ENCODE results near the gene NGLY1. TPM values are rescaled to one million over a fixed set of nuclear protein-coding genes. Genes with fewer than 3 reads are reported as not detected.

NGLY1 gene
- total and polyA plus RNA-seq, 2 of the 4 experiments (the other 2 are of a cell fraction), result 10.0 to 14.9 TPM

DNA sequence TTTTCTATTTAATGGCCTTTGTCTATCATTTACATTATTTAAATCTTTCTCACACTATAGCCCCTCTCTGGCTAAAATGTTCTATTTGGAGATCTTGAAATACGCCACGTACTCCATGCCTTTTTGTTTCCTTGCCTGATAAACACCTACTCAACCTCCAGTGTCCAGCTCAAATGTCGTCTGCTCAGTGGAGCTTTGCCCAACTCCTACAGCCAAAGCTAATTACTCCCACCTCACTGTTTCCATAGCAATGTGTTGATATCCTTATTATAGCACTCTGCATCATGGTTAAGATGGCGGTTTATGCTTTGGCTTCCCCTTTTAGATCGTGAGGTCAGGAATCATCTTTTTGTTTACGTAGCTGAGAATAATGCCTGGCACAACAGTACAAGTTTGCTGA, 55.9 kb downstream of the NGLY1 start:
- H4K8ac ChIP-seq (ENCODE audit: low read depth in 2 of 2, low read length in 2 of 2), result no peak overlapping the region
- no peak overlapping the region for H2AK5ac ChIP-seq (ENCODE audit: low read depth, low read length)
- BruUV-seq (replicated peaks), result no TSS peak
- TF ChIP-seq, protein P1, sequence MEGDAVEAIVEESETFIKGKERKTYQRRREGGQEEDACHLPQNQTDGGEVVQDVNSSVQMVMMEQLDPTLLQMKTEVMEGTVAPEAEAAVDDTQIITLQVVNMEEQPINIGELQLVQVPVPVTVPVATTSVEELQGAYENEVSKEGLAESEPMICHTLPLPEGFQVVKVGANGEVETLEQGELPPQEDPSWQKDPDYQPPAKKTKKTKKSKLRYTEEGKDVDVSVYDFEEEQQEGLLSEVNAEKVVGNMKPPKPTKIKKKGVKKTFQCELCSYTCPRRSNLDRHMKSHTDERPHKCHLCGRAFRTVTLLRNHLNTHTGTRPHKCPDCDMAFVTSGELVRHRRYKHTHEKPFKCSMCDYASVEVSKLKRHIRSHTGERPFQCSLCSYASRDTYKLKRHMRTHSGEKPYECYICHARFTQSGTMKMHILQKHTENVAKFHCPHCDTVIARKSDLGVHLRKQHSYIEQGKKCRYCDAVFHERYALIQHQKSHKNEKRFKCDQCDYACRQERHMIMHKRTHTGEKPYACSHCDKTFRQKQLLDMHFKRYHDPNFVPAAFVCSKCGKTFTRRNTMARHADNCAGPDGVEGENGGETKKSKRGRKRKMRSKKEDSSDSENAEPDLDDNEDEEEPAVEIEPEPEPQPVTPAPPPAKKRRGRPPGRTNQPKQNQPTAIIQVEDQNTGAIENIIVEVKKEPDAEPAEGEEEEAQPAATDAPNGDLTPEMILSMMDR (conservative IDR thresholded peaks at IDR 0.05; ENCODE audit: low read depth, low read length), result no peak
- TF ChIP-seq MXI1 (IDR thresholded peaks at IDR 0.05; ENCODE audit: borderline replicate concordance, low read depth, low read length) (no peak), NFE2L2 (IDR thresholded peaks at IDR 0.05; ENCODE audit: low read depth, low read length) (no peak), FOS (IDR thresholded peaks at IDR 0.05; ENCODE audit: low read depth, low read length) (no peak), CHD1 (IDR thresholded peaks at IDR 0.05; ENCODE audit: low read depth, low read length) (no peak), POLR2A (IDR thresholded peaks at IDR 0.05; ENCODE audit: low read depth, low read length) (no peak), SMC3 (IDR thresholded peaks at IDR 0.05; ENCODE audit: low read depth, low read length) (no peak)
- TF ChIP-seq, protein P2, sequence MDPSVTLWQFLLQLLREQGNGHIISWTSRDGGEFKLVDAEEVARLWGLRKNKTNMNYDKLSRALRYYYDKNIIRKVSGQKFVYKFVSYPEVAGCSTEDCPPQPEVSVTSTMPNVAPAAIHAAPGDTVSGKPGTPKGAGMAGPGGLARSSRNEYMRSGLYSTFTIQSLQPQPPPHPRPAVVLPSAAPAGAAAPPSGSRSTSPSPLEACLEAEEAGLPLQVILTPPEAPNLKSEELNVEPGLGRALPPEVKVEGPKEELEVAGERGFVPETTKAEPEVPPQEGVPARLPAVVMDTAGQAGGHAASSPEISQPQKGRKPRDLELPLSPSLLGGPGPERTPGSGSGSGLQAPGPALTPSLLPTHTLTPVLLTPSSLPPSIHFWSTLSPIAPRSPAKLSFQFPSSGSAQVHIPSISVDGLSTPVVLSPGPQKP (IDR thresholded peaks at IDR 0.05; ENCODE audit: borderline replicate concordance, low read depth, low read length), result no peak
- TF ChIP-seq, protein P3, sequence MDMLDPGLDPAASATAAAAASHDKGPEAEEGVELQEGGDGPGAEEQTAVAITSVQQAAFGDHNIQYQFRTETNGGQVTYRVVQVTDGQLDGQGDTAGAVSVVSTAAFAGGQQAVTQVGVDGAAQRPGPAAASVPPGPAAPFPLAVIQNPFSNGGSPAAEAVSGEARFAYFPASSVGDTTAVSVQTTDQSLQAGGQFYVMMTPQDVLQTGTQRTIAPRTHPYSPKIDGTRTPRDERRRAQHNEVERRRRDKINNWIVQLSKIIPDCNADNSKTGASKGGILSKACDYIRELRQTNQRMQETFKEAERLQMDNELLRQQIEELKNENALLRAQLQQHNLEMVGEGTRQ (IDR thresholded peaks at IDR 0.05; ENCODE audit: low read depth, low read length), result no peak
- ChIA-PET POLR2A (ENCODE audit: unreplicated experiment) (no interaction called here), CTCF (no interaction called here)
- H3K27ac ChIP-seq (ENCODE audit: insufficient read depth, low read length), result no peak overlapping the region
- dilution Hi-C loops (cut with HindIII; ENCODE audit: low sequenced_read_pairs, unreplicated experiment) (no loop called here), in situ Hi-C loops (cut with MboI; ENCODE audit: low sequenced_read_pairs) (no loop called here), intact Hi-C loops (cut with micrococcal nuclease) (no loop called here)
- no peak overlapping the region for H3K14ac ChIP-seq (replicated peaks; ENCODE audit: low read depth, low read length)
- H3K4ac ChIP-seq (ENCODE audit: low read depth, low read length), result no peak overlapping the region
- peaks cover 4% of the 10 kb centered on the region; the same call in 1 of the 2 replicates for H3K36me3 ChIP-seq (ENCODE audit: control insufficient read depth, insufficient read depth, low read length)
- no peaks in the 10 kb centered on the region for H4K20me1 ChIP-seq (ENCODE audit: insufficient read depth, low read length)
- H4K5ac ChIP-seq (ENCODE audit: low read depth, low read length), result no peak overlapping the region
- no CpG with 5 or more reads among the region's 6 CpGs for WGBS, 2 experiments (ENCODE audit: extremely low coverage in 2 of 2, insufficient read length in 1 of 2)
- H3K79me1 ChIP-seq (ENCODE audit: low read depth in 1 of 2, low read length in 2 of 2), result peaks cover 0 to 2% of the 10 kb centered on the region in 2 experiments; a peak in 1 of 4 replicates
- no peaks in the 10 kb centered on the region for H3K4me1 ChIP-seq (ENCODE audit: control insufficient read depth, insufficient read depth, low read length)
- H2BK120ac ChIP-seq (ENCODE audit: low read depth, low read length), result no peak overlapping the region
- no peak overlapping the region for H3K18ac ChIP-seq (ENCODE audit: low read depth, low read length)
- H2BK15ac ChIP-seq (ENCODE audit: low read depth, low read length), result no peak overlapping the region
- no peaks in the 10 kb centered on the region for H3K9me3 ChIP-seq (ENCODE audit: control insufficient read depth, insufficient read depth, low read length)
- no peak overlapping the region for H2AK9ac ChIP-seq (replicated peaks; ENCODE audit: low read depth, low read length, poor library complexity)
- H3K4me3 ChIP-seq (ENCODE audit: insufficient read depth, low read depth, low read length), result no peak overlapping the region
- H3K9me1 ChIP-seq (ENCODE audit: insufficient read depth, low read length), result peaks cover 3% of the 10 kb centered on the region; the same call in 1 of the 2 replicates
- no peak overlapping the region for H3K4me2 ChIP-seq (ENCODE audit: low read depth, low read length)
- H2AFZ ChIP-seq (replicated peaks; ENCODE audit: low read length, poor library complexity), result no peak overlapping the region
- H3K56ac ChIP-seq (ENCODE audit: extremely low read depth, insufficient read depth, low read length), result no peak overlapping the region
- H4K91ac ChIP-seq (ENCODE audit: insufficient read depth, low read depth, low read length), result no peak overlapping the region
- no peak overlapping the region for H3K23ac ChIP-seq (ENCODE audit: low read depth, low read length)
- H2BK5ac ChIP-seq (ENCODE audit: low read depth, low read length, poor library complexity, severe bottlenecking), result no peak overlapping the region
- DNase-seq, result no peak
- no peaks in the 10 kb centered on the region for H3K27me3 ChIP-seq (ENCODE audit: control insufficient read depth, insufficient read depth, low read length)
- H2BK20ac ChIP-seq (ENCODE audit: low read depth, low read length), result no peak overlapping the region
- H3K9ac ChIP-seq (ENCODE audit: low read depth, low read length), result no peak overlapping the region
- no peak for ATAC-seq (ENCODE audit: low read depth)
